A549 (cell line): ENCODE measurements around the gene DDX47.

ENCODE experiments used
- CBX2 ChIP-seq: fragments of 200-600 bp; sonication (generic); IDR thresholded peaks from 2 replicates; pipeline ENCODE4 v1.6.1; 2016; ENCODE audit warnings: low read depth, mild to moderate bottlenecking, borderline replicate concordance
- EP300 ChIP-seq, 2 experiments: fragments of >200 bp; sonication (Bioruptor Twin); formaldehyde crosslinking; IDR thresholded peaks; 2 replicates in 1 of 2; 3 replicates in 1 of 2; pipeline ENCODE4 v1.6.1; 2016 to 2017
- FOSL2 ChIP-seq, 2 experiments: fragments of 450-650 bp in 1 of 2; fragments of >200 bp in 1 of 2; sonication (Bioruptor Twin) in 1 of 2; formaldehyde crosslinking; IDR thresholded peaks; 2 replicates each; pipeline versions ENCODE4 v1.5.0 to v1.6.1; 2016 to 2020; ENCODE audit warnings: mild to moderate bottlenecking in 1 of 2, moderate library complexity in 1 of 2
- JUNB ChIP-seq: fragments of >200 bp; sonication (Bioruptor Twin); formaldehyde crosslinking; IDR thresholded peaks from 2 replicates; pipeline ENCODE4 v1.6.1; 2016
- MAFK ChIP-seq: fragments of 450-650 bp; IDR thresholded peaks from 2 replicates; pipeline ENCODE4 v1.6.1; 2014; ENCODE audit not compliant: partially characterized antibody
- MYC ChIP-seq: IDR thresholded peaks from 2 replicates; pipeline ENCODE4 v1.6.1; 2012; ENCODE audit warnings: mild to moderate bottlenecking, inconsistent platforms, low read length, improper control_type of control experiment, borderline replicate concordance
- POLR2A ChIP-seq: IDR thresholded peaks from 2 replicates; pipeline ENCODE4 v1.6.1; 2012; ENCODE audit warnings: mild to moderate bottlenecking, low read length
- RARB ChIP-seq: fragments of 250-450 bp; sonication (Bioruptor Pico); IDR thresholded peaks from 2 replicates; pipeline ENCODE4 v1.8.0; 2021; ENCODE audit warnings: mild to moderate bottlenecking, moderate library complexity
- RFX5 ChIP-seq: fragments of 450-650 bp; IDR thresholded peaks from 2 replicates; pipeline ENCODE4 v1.7.1; 2014; ENCODE audit warnings: antibody characterized with exemption, mild to moderate bottlenecking, moderate library complexity
- SREBF2 ChIP-seq: fragments of 450-650 bp; IDR thresholded peaks from 2 replicates; pipeline ENCODE4 v1.6.1; 2014; ENCODE audit warnings: mild to moderate bottlenecking, moderate library complexity
- TF ChIP-seq, protein P1 (sequence below): fragments of >200 bp; sonication (Bioruptor Twin); formaldehyde crosslinking; IDR thresholded peaks from 3 replicates; pipeline ENCODE4 v1.5.1; 2016
- TF ChIP-seq, protein P2 (sequence below): fragments of 450-650 bp; IDR thresholded peaks from 2 replicates; pipeline ENCODE4 v1.6.1; 2014; ENCODE audit warnings: antibody characterized with exemption
- TF ChIP-seq, protein P3 (sequence below): fragments of 250-450 bp; sonication (Bioruptor Pico); IDR thresholded peaks from 2 replicates; pipeline ENCODE4 v1.5.0; 2021; ENCODE audit warnings: mild to moderate bottlenecking, moderate library complexity, borderline replicate concordance
- TF ChIP-seq, protein P4 (sequence below): fragments of 200-600 bp; sonication (generic); IDR thresholded peaks from 2 replicates; pipeline ENCODE4 v1.6.1; 2016; ENCODE audit warnings: antibody characterized with exemption, mild to moderate bottlenecking, moderate library complexity

DNA sequence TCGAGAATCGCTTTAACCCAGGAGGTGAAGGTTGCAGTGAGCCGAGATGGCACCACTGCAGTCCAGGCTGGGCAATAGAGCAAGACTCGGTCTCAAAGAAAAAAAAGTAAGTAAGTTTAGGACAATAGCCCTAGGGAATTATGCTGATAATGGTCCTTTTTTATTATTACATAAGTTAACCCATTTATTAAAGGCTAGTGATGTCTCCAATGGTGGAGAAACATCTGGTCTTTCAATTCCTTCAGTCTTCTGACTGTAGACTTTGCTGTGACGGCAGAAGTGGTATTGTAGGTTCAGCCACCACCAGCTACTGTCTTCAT, 27.4 kb downstream of the DDX47 start:
- TF ChIP-seq, protein P1, sequence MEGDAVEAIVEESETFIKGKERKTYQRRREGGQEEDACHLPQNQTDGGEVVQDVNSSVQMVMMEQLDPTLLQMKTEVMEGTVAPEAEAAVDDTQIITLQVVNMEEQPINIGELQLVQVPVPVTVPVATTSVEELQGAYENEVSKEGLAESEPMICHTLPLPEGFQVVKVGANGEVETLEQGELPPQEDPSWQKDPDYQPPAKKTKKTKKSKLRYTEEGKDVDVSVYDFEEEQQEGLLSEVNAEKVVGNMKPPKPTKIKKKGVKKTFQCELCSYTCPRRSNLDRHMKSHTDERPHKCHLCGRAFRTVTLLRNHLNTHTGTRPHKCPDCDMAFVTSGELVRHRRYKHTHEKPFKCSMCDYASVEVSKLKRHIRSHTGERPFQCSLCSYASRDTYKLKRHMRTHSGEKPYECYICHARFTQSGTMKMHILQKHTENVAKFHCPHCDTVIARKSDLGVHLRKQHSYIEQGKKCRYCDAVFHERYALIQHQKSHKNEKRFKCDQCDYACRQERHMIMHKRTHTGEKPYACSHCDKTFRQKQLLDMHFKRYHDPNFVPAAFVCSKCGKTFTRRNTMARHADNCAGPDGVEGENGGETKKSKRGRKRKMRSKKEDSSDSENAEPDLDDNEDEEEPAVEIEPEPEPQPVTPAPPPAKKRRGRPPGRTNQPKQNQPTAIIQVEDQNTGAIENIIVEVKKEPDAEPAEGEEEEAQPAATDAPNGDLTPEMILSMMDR = no peak
- TF ChIP-seq EP300 (IDR thresholded peaks at IDR 0.05) (no peak), MAFK (peak; percentile 55), SREBF2 (no peak), POLR2A (no peak), RFX5 (no peak), RARB (CRISPR knock-in tag) (no peak), MYC (no peak), FOSL2 (IDR thresholded peaks at IDR 0.05) (no peak), FOSL2 (CRISPR knock-in tag; IDR thresholded peaks at IDR 0.05) (no peak), CBX2 (no peak), JUNB (no peak)
- TF ChIP-seq, protein P2, sequence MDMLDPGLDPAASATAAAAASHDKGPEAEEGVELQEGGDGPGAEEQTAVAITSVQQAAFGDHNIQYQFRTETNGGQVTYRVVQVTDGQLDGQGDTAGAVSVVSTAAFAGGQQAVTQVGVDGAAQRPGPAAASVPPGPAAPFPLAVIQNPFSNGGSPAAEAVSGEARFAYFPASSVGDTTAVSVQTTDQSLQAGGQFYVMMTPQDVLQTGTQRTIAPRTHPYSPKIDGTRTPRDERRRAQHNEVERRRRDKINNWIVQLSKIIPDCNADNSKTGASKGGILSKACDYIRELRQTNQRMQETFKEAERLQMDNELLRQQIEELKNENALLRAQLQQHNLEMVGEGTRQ = no peak
- TF ChIP-seq, protein P3, sequence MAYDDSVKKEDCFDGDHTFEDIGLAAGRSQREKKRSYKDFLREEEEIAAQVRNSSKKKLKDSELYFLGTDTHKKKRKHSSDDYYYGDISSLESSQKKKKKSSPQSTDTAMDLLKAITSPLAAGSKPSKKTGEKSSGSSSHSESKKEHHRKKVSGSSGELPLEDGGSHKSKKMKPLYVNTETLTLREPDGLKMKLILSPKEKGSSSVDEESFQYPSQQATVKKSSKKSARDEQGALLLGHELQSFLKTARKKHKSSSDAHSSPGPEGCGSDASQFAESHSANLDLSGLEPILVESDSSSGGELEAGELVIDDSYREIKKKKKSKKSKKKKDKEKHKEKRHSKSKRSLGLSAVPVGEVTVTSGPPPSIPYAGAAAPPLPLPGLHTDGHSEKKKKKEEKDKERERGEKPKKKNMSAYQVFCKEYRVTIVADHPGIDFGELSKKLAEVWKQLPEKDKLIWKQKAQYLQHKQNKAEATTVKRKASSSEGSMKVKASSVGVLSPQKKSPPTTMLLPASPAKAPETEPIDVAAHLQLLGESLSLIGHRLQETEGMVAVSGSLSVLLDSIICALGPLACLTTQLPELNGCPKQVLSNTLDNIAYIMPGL (CRISPR knock-in tag) = no peak
- TF ChIP-seq, protein P4, sequence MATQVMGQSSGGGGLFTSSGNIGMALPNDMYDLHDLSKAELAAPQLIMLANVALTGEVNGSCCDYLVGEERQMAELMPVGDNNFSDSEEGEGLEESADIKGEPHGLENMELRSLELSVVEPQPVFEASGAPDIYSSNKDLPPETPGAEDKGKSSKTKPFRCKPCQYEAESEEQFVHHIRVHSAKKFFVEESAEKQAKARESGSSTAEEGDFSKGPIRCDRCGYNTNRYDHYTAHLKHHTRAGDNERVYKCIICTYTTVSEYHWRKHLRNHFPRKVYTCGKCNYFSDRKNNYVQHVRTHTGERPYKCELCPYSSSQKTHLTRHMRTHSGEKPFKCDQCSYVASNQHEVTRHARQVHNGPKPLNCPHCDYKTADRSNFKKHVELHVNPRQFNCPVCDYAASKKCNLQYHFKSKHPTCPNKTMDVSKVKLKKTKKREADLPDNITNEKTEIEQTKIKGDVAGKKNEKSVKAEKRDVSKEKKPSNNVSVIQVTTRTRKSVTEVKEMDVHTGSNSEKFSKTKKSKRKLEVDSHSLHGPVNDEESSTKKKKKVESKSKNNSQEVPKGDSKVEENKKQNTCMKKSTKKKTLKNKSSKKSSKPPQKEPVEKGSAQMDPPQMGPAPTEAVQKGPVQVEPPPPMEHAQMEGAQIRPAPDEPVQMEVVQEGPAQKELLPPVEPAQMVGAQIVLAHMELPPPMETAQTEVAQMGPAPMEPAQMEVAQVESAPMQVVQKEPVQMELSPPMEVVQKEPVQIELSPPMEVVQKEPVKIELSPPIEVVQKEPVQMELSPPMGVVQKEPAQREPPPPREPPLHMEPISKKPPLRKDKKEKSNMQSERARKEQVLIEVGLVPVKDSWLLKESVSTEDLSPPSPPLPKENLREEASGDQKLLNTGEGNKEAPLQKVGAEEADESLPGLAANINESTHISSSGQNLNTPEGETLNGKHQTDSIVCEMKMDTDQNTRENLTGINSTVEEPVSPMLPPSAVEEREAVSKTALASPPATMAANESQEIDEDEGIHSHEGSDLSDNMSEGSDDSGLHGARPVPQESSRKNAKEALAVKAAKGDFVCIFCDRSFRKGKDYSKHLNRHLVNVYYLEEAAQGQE = no peak
